ENCODE measurements around the gene CAVIN3. TPM values are rescaled to one million over a fixed set of nuclear protein-coding genes. Genes with fewer than 3 reads are reported as not detected.

Gene CAVIN3
- total RNA-seq, 1 donor from 2014 or later = 35.0 TPM

- Histone ChIP-seq H3K36me3 (ENCODE audit: control insufficient read depth, insufficient read depth, low read length) (no peaks in the 10 kb centered on the region), H3K27me3 (ENCODE audit: control insufficient read depth, insufficient read depth, low read length) (no peaks in the 10 kb centered on the region), H3K4me3 (ENCODE audit: low read depth, low read length) (no peak overlapping the region)
- FAIRE-seq = no peak
- no peak for TF ChIP-seq CTCF (IDR thresholded peaks at IDR 0.05; ENCODE audit: insufficient read depth, low read length, severe bottlenecking)
- DNase-seq (ENCODE audit: low read depth) = peak; percentile 87
These were observed 36.9 kb upstream of the CAVIN3 start for GRCh38 chr11:6357222-6357621.

GRCh38 chr11:6356503-6357055 is 36.3 kb upstream of the CAVIN3 start:
- Histone ChIP-seq H3K4me3 (ENCODE audit: low read depth, low read length) (no peak overlapping the region), H3K27me3 (ENCODE audit: control insufficient read depth, insufficient read depth, low read length) (no peaks in the 10 kb centered on the region), H3K36me3 (ENCODE audit: control insufficient read depth, insufficient read depth, low read length) (no peaks in the 10 kb centered on the region)
- FAIRE-seq = no peak
- TF ChIP-seq CTCF (IDR thresholded peaks at IDR 0.05; ENCODE audit: insufficient read depth, low read length, severe bottlenecking) = no peak
- DNase-seq (ENCODE audit: low read depth) = no peak

GRCh38 chr11:6354651-6355485 is 34.6 kb upstream of the CAVIN3 start:
- Histone ChIP-seq H3K36me3 (ENCODE audit: control insufficient read depth, insufficient read depth, low read length) (no peaks in the 10 kb centered on the region), H3K4me3 (ENCODE audit: low read depth, low read length) (no peak overlapping the region), H3K27me3 (ENCODE audit: control insufficient read depth, insufficient read depth, low read length) (no peaks in the 10 kb centered on the region)
- DNase-seq (ENCODE audit: low read depth) (no peak), FAIRE-seq (no peak)
- TF ChIP-seq CTCF (IDR thresholded peaks at IDR 0.05; ENCODE audit: insufficient read depth, low read length, severe bottlenecking) = no peak

GRCh38 chr11:6353367-6353987 is 33.2 kb upstream of the CAVIN3 start:
- Histone ChIP-seq H3K36me3 (ENCODE audit: control insufficient read depth, insufficient read depth, low read length) (no peaks in the 10 kb centered on the region), H3K4me3 (ENCODE audit: low read depth, low read length) (no peak overlapping the region), H3K27me3 (ENCODE audit: control insufficient read depth, insufficient read depth, low read length) (no peaks in the 10 kb centered on the region)
- FAIRE-seq (no peak), DNase-seq (ENCODE audit: low read depth) (peak; percentile 74)
- TF ChIP-seq CTCF (IDR thresholded peaks at IDR 0.05; ENCODE audit: insufficient read depth, low read length, severe bottlenecking) = peak; percentile 91

DNA sequence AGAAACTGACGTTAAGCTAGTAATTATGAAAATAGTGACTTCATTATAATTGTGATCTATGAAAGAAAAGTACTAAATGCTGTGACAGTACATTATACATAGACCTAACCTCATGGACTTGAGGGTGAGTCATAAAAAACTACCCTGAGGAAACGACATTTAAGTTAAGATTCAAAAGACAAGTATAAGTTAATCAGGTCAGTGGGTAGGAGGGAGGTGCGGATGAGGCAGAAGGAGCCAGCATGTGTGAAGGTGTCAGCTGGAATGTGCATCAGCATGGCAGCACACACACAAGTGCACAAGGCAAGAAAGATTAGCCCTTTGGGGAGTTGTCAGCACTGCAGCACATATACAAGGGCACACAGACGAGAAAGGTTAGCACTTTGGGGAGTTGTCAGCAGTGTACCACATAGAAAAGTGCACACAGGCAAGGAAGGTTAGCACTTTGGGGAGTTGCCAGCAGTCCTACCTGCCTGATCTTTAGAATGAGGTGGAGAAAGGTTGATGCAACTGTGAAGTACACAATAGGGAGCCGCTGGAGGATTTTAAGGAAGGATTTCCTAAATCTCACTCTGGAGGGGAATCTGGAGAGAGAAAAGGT is 31.6 kb upstream of the CAVIN3 start:
- Histone ChIP-seq H3K4me3 (ENCODE audit: low read depth, low read length) (no peak overlapping the region), H3K36me3 (ENCODE audit: control insufficient read depth, insufficient read depth, low read length) (no peaks in the 10 kb centered on the region), H3K27me3 (ENCODE audit: control insufficient read depth, insufficient read depth, low read length) (no peaks in the 10 kb centered on the region)
- no peak for FAIRE-seq
- peak; percentile 12 for DNase-seq (ENCODE audit: low read depth)
- TF ChIP-seq CTCF (IDR thresholded peaks at IDR 0.05; ENCODE audit: insufficient read depth, low read length, severe bottlenecking) = no peak

All from bronchial epithelial cell (primary cell).